BE2C (cell line): Measurements from ENCODE around the gene ECD.

Experiments
- DNase-seq: peaks from one replicate; pipeline ENCODE4 v3.0.0-alpha.2; 2020
- H3K27me3 ChIP-seq: fragments of 250-450 bp; sonication (Bioruptor Pico); 2 replicates; pipeline ENCODE4 v1.5.1; 2020; ENCODE audit warnings: mild to moderate bottlenecking
- H3K36me3 ChIP-seq: fragments of 250-450 bp; sonication (Bioruptor Pico); 2 replicates; pipeline ENCODE4 v1.5.1; 2020; ENCODE audit warnings: mild to moderate bottlenecking
- H3K4me1 ChIP-seq: fragments of 250-450 bp; sonication (Bioruptor Pico); 2 replicates; pipeline ENCODE4 v1.5.1; 2020
- H3K4me3 ChIP-seq: 2 replicates; pipeline ENCODE4 v1.5.1; 2011; ENCODE audit warnings: low read depth, low read length
- H3K9me3 ChIP-seq: fragments of 250-450 bp; sonication (Bioruptor Pico); 2 replicates; pipeline ENCODE4 v1.5.1; 2020
- CTCF ChIP-seq: IDR thresholded peaks from 2 replicates; pipeline ENCODE4 v1.5.1; 2012; ENCODE audit warnings: mild to moderate bottlenecking, low read depth, low read length

ECD gene

GRCh38 chr10:73183667-73184281, 16.0 kb upstream of the ECD start:
- no peak for DNase-seq
- H3K4me3 ChIP-seq = no peak overlapping the region
- TF ChIP-seq CTCF = no peak

GRCh38 chr10:73182568-73182967, 14.8 kb upstream of the ECD start:
- Histone ChIP-seq H3K4me3 (no peak overlapping the region), H3K4me1 (no peaks in the 10 kb centered on the region), H3K36me3 (no peaks in the 10 kb centered on the region), H3K9me3 (no peaks in the 10 kb centered on the region), H3K27me3 (no peaks in the 10 kb centered on the region)
- no peak for TF ChIP-seq CTCF
- DNase-seq = no peak

More at GRCh38 chr10:73183667-73184281, 16.0 kb upstream of the ECD start:
- Histone ChIP-seq H3K9me3 (no peaks in the 10 kb centered on the region), H3K27me3 (no peaks in the 10 kb centered on the region), H3K36me3 (no peaks in the 10 kb centered on the region), H3K4me1 (no peaks in the 10 kb centered on the region)

GRCh38 chr10:73174148-73174925, 6.5 kb upstream of the ECD start:
- Histone ChIP-seq H3K27me3 (no peaks in the 10 kb centered on the region), H3K4me3 (no peak overlapping the region), H3K36me3 (no peaks in the 10 kb centered on the region), H3K4me1 (no peaks in the 10 kb centered on the region), H3K9me3 (no peaks in the 10 kb centered on the region)
- no peak for DNase-seq
- no peak for TF ChIP-seq CTCF

- Histone ChIP-seq H3K9me3 (no peaks in the 10 kb centered on the region), H3K36me3 (peaks cover 5% of the 10 kb centered on the region; the same call in 1 of the 2 replicates), H3K27me3 (no peaks in the 10 kb centered on the region), H3K4me1 (no peaks in the 10 kb centered on the region), H3K4me3 (no peak overlapping the region)
- no peak for DNase-seq
- TF ChIP-seq CTCF = no peak
These were observed 5.1 kb upstream of the ECD start for GRCh38 chr10:73172867-73173266.

- no peak for DNase-seq
- no peaks in the 10 kb centered on the region for H3K27me3 ChIP-seq
- H3K36me3 ChIP-seq = peaks cover 5% of the 10 kb centered on the region; the same call in 1 of the 2 replicates
- H3K9me3 ChIP-seq = no peaks in the 10 kb centered on the region
- TF ChIP-seq CTCF = no peak
- no peak overlapping the region for H3K4me3 ChIP-seq
- H3K4me1 ChIP-seq = peaks cover 4% of the 10 kb centered on the region
These were observed 1.5 kb upstream of the ECD start for GRCh38 chr10:73169320-73169719.

- Histone ChIP-seq H3K4me3 (peak overlapping the region; percentile 91), H3K36me3 (peaks cover 11% of the 10 kb centered on the region)
These were observed 626 bp upstream of the ECD start for GRCh38 chr10:73168465-73168803.

More at GRCh38 chr10:73168465-73168803, 626 bp upstream of the ECD start:
- no peak for TF ChIP-seq CTCF
- no peak for DNase-seq
- no peaks in the 10 kb centered on the region for H3K9me3 ChIP-seq
- peaks cover 4% of the 10 kb centered on the region for H3K4me1 ChIP-seq
- H3K27me3 ChIP-seq = no peaks in the 10 kb centered on the region
